K562 (cell line): Measurements from ENCODE around the gene CD300A. TPM values are rescaled to one million over a fixed set of nuclear protein-coding genes. Genes with fewer than 3 reads are reported as not detected.

Source experiments
- ATAC-seq: fragments of 200-7000 bp; cut with Tn5 transposase; 3 replicates; pipeline ENCODE4 v1.9.1; 2020; ENCODE audit warnings: moderate library complexity
- BruUV-seq: library from RNA; stranded (reverse); fragments of 400-500 nt; replicated peaks from 2 replicates; lab custom pipeline; 2021; lab: Mats Ljungman, UMichigan
- CTCF ChIA-PET: fragments of 300-600 bp; formaldehyde crosslinking; extraction: SDS; loops from one replicate; lab custom pipeline; 2021; ENCODE audit warnings: low intra/inter-chr PET ratio; lab: Yijun Ruan, JAX
- POLR2A ChIA-PET: fragments of 300-600, 350-650 bp; sonication (Branson Sonifier 250); formaldehyde crosslinking; extraction: SDS; loops from one replicate; lab custom pipeline; 2021; ENCODE audit warnings: antibody characterized with exemption, inconsistent platforms; lab: Yijun Ruan, JAX
- DNase-seq, 4 experiments: peaks; one replicate each; pipeline versions ENCODE4 v3.0.0 to v3.0.0-alpha.2; 2011 to 2018; ENCODE audit warnings: low spot score in 3 of 4, mixed read lengths in 3 of 4; ENCODE audit errors: extremely low read depth in 1 of 4
- FAIRE-seq: peaks from 2 replicates; lab custom pipeline; 2011; peaks lifted over from hg19 to GRCh38; lab: Jason Lieb, UNC
- H2AFZ ChIP-seq: 2 replicates; pipeline ENCODE4 v1.6.0; 2011; ENCODE audit warnings: low read depth, low read length, control low read depth, inconsistent platforms
- H3K27ac ChIP-seq: fragments of 200-600 bp; 3 replicates; pipeline ENCODE4 v1.8.0; 2011; ENCODE audit warnings: low read depth, mild to moderate bottlenecking, control low read depth, inconsistent platforms, low read length, moderate library complexity, mixed read lengths; ENCODE audit errors: extremely low read depth
- H3K27me3 ChIP-seq, 2 experiments: fragments of 300-600 bp in 1 of 2; 2 replicates in 1 of 2; 3 replicates in 1 of 2; pipeline versions ENCODE4 v1.6.0 to v1.8.0; 2011; ENCODE audit warnings: inconsistent platforms in 2 of 2, low read length in 2 of 2, mild to moderate bottlenecking in 1 of 2, mixed read lengths in 1 of 2, moderate library complexity in 1 of 2; ENCODE audit not compliant: control insufficient read depth in 2 of 2, insufficient read depth in 2 of 2
- H3K36me3 ChIP-seq: fragments of 300-600 bp; 3 replicates; pipeline ENCODE4 v1.8.0; 2011; ENCODE audit warnings: mild to moderate bottlenecking, low read length, inconsistent platforms; ENCODE audit not compliant: control insufficient read depth, insufficient read depth
- H3K4me1 ChIP-seq, 2 experiments: fragments of 200-600 bp in 1 of 2; replicated peaks in 1 of 2; 2 replicates in 1 of 2; 3 replicates in 1 of 2; pipeline versions ENCODE4 v1.5.1 to v1.8.0; 2011; ENCODE audit warnings: inconsistent platforms in 2 of 2, low read length in 2 of 2, mild to moderate bottlenecking in 1 of 2, mixed read lengths in 1 of 2, moderate library complexity in 1 of 2; ENCODE audit not compliant: control insufficient read depth in 2 of 2, insufficient read depth in 2 of 2
- H3K4me2 ChIP-seq: 2 replicates; pipeline ENCODE4 v1.6.1; 2011; ENCODE audit warnings: low read length, control low read depth, inconsistent platforms, mixed read lengths; ENCODE audit not compliant: insufficient read depth
- H3K4me3 ChIP-seq: fragments of 200-600 bp; sonication (generic), shearing (Covaris generic); 2 replicates; pipeline ENCODE4 v1.5.1; 2016; ENCODE audit warnings: control low read depth, inconsistent platforms
- H3K79me2 ChIP-seq: fragments of 200-600 bp; 3 replicates; pipeline ENCODE4 v1.8.0; 2011; ENCODE audit warnings: low read length, inconsistent platforms; ENCODE audit not compliant: control insufficient read depth, insufficient read depth
- H3K9ac ChIP-seq, 2 experiments: 2 replicates each; pipeline versions ENCODE4 v1.6.0 to v1.6.1; 2011; ENCODE audit warnings: low read depth in 2 of 2, low read length in 2 of 2, control low read depth in 1 of 2, inconsistent platforms in 1 of 2, mild to moderate bottlenecking in 1 of 2, mixed read lengths in 1 of 2; ENCODE audit not compliant: insufficient read depth in 1 of 2
- H3K9me1 ChIP-seq: one replicate; pipeline ENCODE4 v1.6.0; 2011; ENCODE audit warnings: inconsistent platforms, mild to moderate bottlenecking, low read length, moderate library complexity; ENCODE audit not compliant: control insufficient read depth, insufficient read depth
- H3K9me3 ChIP-seq: replicated peaks from 2 replicates; pipeline ENCODE4 v1.5.1; 2011; ENCODE audit warnings: low read depth, low read length, inconsistent platforms; ENCODE audit not compliant: control insufficient read depth, insufficient read depth
- H4K20me1 ChIP-seq: replicated peaks from 2 replicates; pipeline ENCODE4 v1.6.1; 2011; ENCODE audit warnings: low read length, inconsistent platforms, mixed read lengths; ENCODE audit not compliant: control insufficient read depth, insufficient read depth
- BDP1 ChIP-seq: IDR thresholded peaks from 3 replicates; pipeline ENCODE4 v1.6.1; 2011; ENCODE audit not compliant: insufficient read length, insufficient read depth
- CHD2 ChIP-seq: IDR thresholded peaks from 2 replicates; pipeline ENCODE4 v1.6.1; 2011; ENCODE audit warnings: low read depth, low read length
- EP400 ChIP-seq: fragments of 450-650 bp; IDR thresholded peaks from 2 replicates; pipeline ENCODE4 v1.6.1; 2017; ENCODE audit warnings: antibody characterized with exemption, mild to moderate bottlenecking, moderate library complexity
- FOSL1 ChIP-seq: fragments of 200-800 bp; sonication (Bioruptor generic); conservative IDR thresholded peaks from 2 replicates; pipeline ENCODE4 v1.6.1; 2016; ENCODE audit warnings: missing genetic modification characterization, missing compliant biosample characterization
- JUN ChIP-seq, 2 experiments: sonication (generic) in 1 of 2; formaldehyde crosslinking in 1 of 2; IDR thresholded peaks; 2 replicates each; pipeline versions ENCODE4 v1.6.1 to v1.8.0; 2012 to 2022; ENCODE audit warnings: borderline replicate concordance in 2 of 2, mild to moderate bottlenecking in 2 of 2, improper control_type of control experiment in 1 of 2, low read depth in 1 of 2, low read length in 1 of 2, missing genetic modification reagents in 1 of 2
- MLLT1 ChIP-seq, 2 experiments: fragments of 450-650 bp; IDR thresholded peaks; 2 replicates each; pipeline ENCODE4 v1.6.1; 2016
- NFRKB ChIP-seq: fragments of 450-650 bp; IDR thresholded peaks from 2 replicates; pipeline ENCODE4 v1.6.1; 2016; ENCODE audit warnings: low read depth
- NR2C1 ChIP-seq, 2 experiments: fragments of 450-650 bp; IDR thresholded peaks; 2 replicates each; pipeline ENCODE4 v1.6.1; 2017; ENCODE audit warnings: mild to moderate bottlenecking in 2 of 2, antibody characterized with exemption in 1 of 2, inconsistent platforms in 1 of 2, missing compliant biosample characterization in 1 of 2, missing genetic modification characterization in 1 of 2
- PCBP2 ChIP-seq: fragments of 200-400 bp; formaldehyde crosslinking; IDR thresholded peaks from 2 replicates; pipeline ENCODE4 v1.6.1; 2018; ENCODE audit warnings: low read length, low read depth, mild to moderate bottlenecking, moderate library complexity; ENCODE audit not compliant: poor library complexity, severe bottlenecking
- SUPT5H ChIP-seq: fragments of 450-650 bp; IDR thresholded peaks from 2 replicates; pipeline ENCODE4 v1.6.1; 2016
- TRIM24 ChIP-seq, 2 experiments: fragments of 450-650 bp; IDR thresholded peaks; 2 replicates each; pipeline ENCODE4 v1.6.1; 2016
- YY1 ChIP-seq, 3 experiments: IDR thresholded peaks; 2 replicates each; pipeline ENCODE4 v1.6.1; 2011; ENCODE audit warnings: low read length in 2 of 3, mild to moderate bottlenecking in 2 of 3, moderate library complexity in 2 of 3, borderline replicate concordance in 1 of 3, control low read depth in 1 of 3, low read depth in 1 of 3; ENCODE audit not compliant: insufficient read depth in 3 of 3, insufficient replicate concordance in 2 of 3, control insufficient read depth in 1 of 3, insufficient read length in 1 of 3; ENCODE audit errors: extremely low read depth in 1 of 3
- ZNF583 ChIP-seq: fragments of 250-450 bp; sonication (Bioruptor Pico); IDR thresholded peaks from 2 replicates; pipeline ENCODE4 v1.4.0; 2020
- ZNF707 ChIP-seq: fragments of 250-450 bp; sonication (Bioruptor Pico); conservative IDR thresholded peaks from 2 replicates; pipeline ENCODE4 v1.8.0; 2022; ENCODE audit warnings: inconsistent platforms, mild to moderate bottlenecking, moderate library complexity
- ZNF785 ChIP-seq: fragments of 250-450 bp; sonication (Bioruptor Pico); IDR thresholded peaks from 2 replicates; pipeline ENCODE4 v1.4.0; 2020; ENCODE audit warnings: mild to moderate bottlenecking
- WGBS: fragments of 100-300 bp; shearing (Covaris generic); methylation state at CpG from one replicate; pipeline ENCODE4 v1.1.6; 2016; ENCODE audit warnings: low coverage, mixed read lengths; ENCODE audit not compliant: insufficient coverage; ENCODE audit errors: missing lambda C conversion rate; 5-methylcytosine and 5-hydroxymethylcytosine counted together
- in situ Hi-C: fragments of 300-500 bp; cut with MboI; formaldehyde crosslinking; loops from 4 replicates; pipeline ENCODE4 v1.15.0; 2018; ENCODE audit warnings: inconsistent platforms, mixed read lengths
- intact Hi-C: fragments of 100-400 bp; cut with micrococcal nuclease; formaldehyde crosslinking; loops from 2 replicates; pipeline ENCODE4 v1.14.2; 2022
- polyA plus RNA-seq, 8 experiments: library from polyadenylated mRNA; depleted of rRNA in 4 of 8; stranded (reverse) in 5 of 8; unstranded in 3 of 8; fragments of >200 nt; fragmentation: Nextera tagmentation in 2 of 8; fragmentation: Illumina TruSeq in 1 of 8; extraction: Ambion mirVana in 2 of 8; extraction: Trizol in 1 of 8; gene quantifications; 2 replicates each; pipeline versions ENCODE4 v1.2.1 to v1.2.3, GENCODE V29; 2011 to 2014; ENCODE audit warnings: inconsistent platforms in 1 of 8, missing spikeins in 1 of 8
- total RNA-seq, 7 experiments: library from RNA; depleted of rRNA in 6 of 7; stranded (reverse); fragments of >200 nt in 6 of 7; fragmentation: Illumina TruSeq in 2 of 7; extraction: Trizol in 2 of 7; gene quantifications; 2 replicates each; pipeline versions ENCODE4 v1.2.1 to v1.2.3, GENCODE V29; 2011 to 2021; ENCODE audit warnings: low replicate concordance in 1 of 7
- TF ChIP-seq, protein P1 (sequence below): fragments of 450-650 bp; IDR thresholded peaks from 2 replicates; pipeline ENCODE4 v1.6.1; 2016

Gene CD300A
- total and polyA plus RNA-seq, 9 of the 15 experiments (the other 6 are each of a cell fraction or from before 2014, with no cell fraction given), result 0.21 to 1.7 (median 0.41) TPM; not detected in 1

GRCh38 chr17:74515941-74516340 lies 49.5 kb downstream of the CD300A start (continued):
- TF ChIP-seq ZNF707 (no peak), YY1 (IDR thresholded peaks at IDR 0.05; ENCODE audit: borderline replicate concordance in 1 of 3, control insufficient read depth in 1 of 3, extremely low read depth in 1 of 3, insufficient read depth in 3 of 3, insufficient read length in 1 of 3, insufficient replicate concordance in 2 of 3, low read depth in 1 of 3, low read length in 2 of 3) (no peak), CHD2 (no peak), PCBP2 (no peak), NFRKB (no peak)

GRCh38 chr17:74516561-74517328 lies 50.3 kb downstream of the CD300A start:
- H3K9ac ChIP-seq, result no peak overlapping the region
- H3K36me3 ChIP-seq, result no peaks in the 10 kb centered on the region; the same call in 2 of the 3 replicates
- POLR2A ChIA-PET, result no interaction called here
- H3K27ac ChIP-seq, result no peak overlapping the region
- peaks cover 8 to 14% of the 10 kb centered on the region in 2 experiments; a peak in 3 of 5 replicates for H3K27me3 ChIP-seq
- peaks cover 13% of the 10 kb centered on the region for H3K9me3 ChIP-seq
- no peaks in the 10 kb centered on the region for H3K4me1 ChIP-seq
- in situ Hi-C loops (no loop called here), intact Hi-C loops (no loop called here)
- FAIRE-seq (no peak), DNase-seq (no peak), ATAC-seq (no peak)
- 0% methylated on average over 3 of the region's 3 CpGs for WGBS
- H4K20me1 ChIP-seq, result no peaks in the 10 kb centered on the region
- no TSS peak for BruUV-seq
- H3K4me3 ChIP-seq, result no peak overlapping the region
- no peak for TF ChIP-seq FOSL1 (tag)
- TF ChIP-seq BDP1, result no peak
- no peak for TF ChIP-seq MLLT1 (IDR thresholded peaks at IDR 0.05)
- no peak for TF ChIP-seq SUPT5H
- no peak for TF ChIP-seq NR2C1 (IDR thresholded peaks at IDR 0.05)
- no peak for TF ChIP-seq NR2C1 (tag; IDR thresholded peaks at IDR 0.05)
- TF ChIP-seq EP400, result no peak
- TF ChIP-seq, protein P1, sequence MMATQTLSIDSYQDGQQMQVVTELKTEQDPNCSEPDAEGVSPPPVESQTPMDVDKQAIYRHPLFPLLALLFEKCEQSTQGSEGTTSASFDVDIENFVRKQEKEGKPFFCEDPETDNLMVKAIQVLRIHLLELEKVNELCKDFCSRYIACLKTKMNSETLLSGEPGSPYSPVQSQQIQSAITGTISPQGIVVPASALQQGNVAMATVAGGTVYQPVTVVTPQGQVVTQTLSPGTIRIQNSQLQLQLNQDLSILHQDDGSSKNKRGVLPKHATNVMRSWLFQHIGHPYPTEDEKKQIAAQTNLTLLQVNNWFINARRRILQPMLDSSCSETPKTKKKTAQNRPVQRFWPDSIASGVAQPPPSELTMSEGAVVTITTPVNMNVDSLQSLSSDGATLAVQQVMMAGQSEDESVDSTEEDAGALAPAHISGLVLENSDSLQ, result no peak
- no peak for TF ChIP-seq TRIM24 (IDR thresholded peaks at IDR 0.05)
- no peak for TF ChIP-seq ZNF583 (CRISPR knock-in tag)
- no peak for TF ChIP-seq JUN (IDR thresholded peaks at IDR 0.05; ENCODE audit: borderline replicate concordance, low read depth, low read length)
- no peak for TF ChIP-seq JUN (CRISPR knock-in tag; IDR thresholded peaks at IDR 0.05; ENCODE audit: borderline replicate concordance)
- TF ChIP-seq ZNF785 (CRISPR knock-in tag), result no peak
- no peaks in the 10 kb centered on the region for H3K9me1 ChIP-seq
- H3K79me2 ChIP-seq, result no peaks in the 10 kb centered on the region
- CTCF ChIA-PET, result no interaction called here
- H2AFZ ChIP-seq, result no peak overlapping the region
- no peak overlapping the region for H3K4me2 ChIP-seq
